H9 (cell line): ENCODE measurements around the gene NKD1. TPM values are rescaled to one million over a fixed set of nuclear protein-coding genes. Genes with fewer than 3 reads are reported as not detected.

Experiments used
- DNase-seq: peaks from one replicate; pipeline ENCODE4 v3.0.0-alpha.2; 2017
- H2AFZ ChIP-seq: one replicate; pipeline ENCODE4 v1.6.1; 2013; ENCODE audit warnings: mild to moderate bottlenecking, low read length, control low read depth, moderate library complexity
- H2AK5ac ChIP-seq: 2 replicates; pipeline ENCODE4 v1.6.1; 2013; ENCODE audit warnings: low read length, control low read depth, mixed read lengths; ENCODE audit not compliant: insufficient read length
- H2BK120ac ChIP-seq: one replicate; pipeline ENCODE4 v1.6.1; 2013; ENCODE audit warnings: low read depth, mild to moderate bottlenecking, low read length, control low read depth, inconsistent platforms; ENCODE audit not compliant: poor library complexity, severe bottlenecking
- H2BK12ac ChIP-seq: 2 replicates; pipeline ENCODE4 v1.6.1; 2013; ENCODE audit warnings: low read length, control low read depth, mixed read lengths, low read depth; ENCODE audit not compliant: insufficient read length
- H2BK15ac ChIP-seq: 2 replicates; pipeline ENCODE4 v1.6.1; 2013; ENCODE audit warnings: low read depth, low read length, control low read depth
- H2BK20ac ChIP-seq: one replicate; pipeline ENCODE4 v1.6.1; 2013; ENCODE audit warnings: low read depth, mild to moderate bottlenecking, low read length, control low read depth, inconsistent platforms; ENCODE audit not compliant: poor library complexity, severe bottlenecking
- H2BK5ac ChIP-seq: 2 replicates; pipeline ENCODE4 v1.6.1; 2013; ENCODE audit warnings: low read length, control low read depth, mixed read lengths; ENCODE audit not compliant: insufficient read length
- H3K14ac ChIP-seq: 2 replicates; pipeline ENCODE4 v1.6.1; 2013; ENCODE audit warnings: low read length, control low read depth; ENCODE audit not compliant: insufficient read depth
- H3K18ac ChIP-seq: 2 replicates; pipeline ENCODE4 v1.6.1; 2013; ENCODE audit warnings: low read depth, mild to moderate bottlenecking, mixed read lengths, low read length, control low read depth; ENCODE audit not compliant: insufficient read length
- H3K23ac ChIP-seq: 2 replicates; pipeline ENCODE4 v1.6.1; 2013; ENCODE audit warnings: low read length, control low read depth, mixed read lengths, low read depth; ENCODE audit not compliant: insufficient read length
- H3K23me2 ChIP-seq: 2 replicates; pipeline ENCODE4 v1.6.1; 2013; ENCODE audit warnings: low read depth, mild to moderate bottlenecking, mixed read lengths, low read length, control low read depth; ENCODE audit not compliant: insufficient read length, poor library complexity, severe bottlenecking
- H3K27ac ChIP-seq: 2 replicates; pipeline ENCODE4 v1.5.1; 2013; ENCODE audit warnings: low read length, control low read depth, mixed read lengths, low read depth; ENCODE audit not compliant: insufficient read length
- H3K27me3 ChIP-seq: 2 replicates; pipeline ENCODE4 v1.6.1; 2013; ENCODE audit warnings: low read length, control low read depth, inconsistent platforms; ENCODE audit not compliant: insufficient read depth
- H3K4ac ChIP-seq: 2 replicates; pipeline ENCODE4 v1.6.1; 2013; ENCODE audit warnings: low read depth, mild to moderate bottlenecking, control low read depth, inconsistent platforms, low read length, moderate library complexity
- H3K4me1 ChIP-seq: 2 replicates; pipeline ENCODE4 v1.6.1; 2013; ENCODE audit warnings: low read length, control low read depth, inconsistent platforms; ENCODE audit not compliant: insufficient read depth
- H3K4me2 ChIP-seq: 2 replicates; pipeline ENCODE4 v1.6.1; 2013; ENCODE audit warnings: low read length, control low read depth, mixed read lengths; ENCODE audit not compliant: insufficient read length, insufficient read depth
- H3K56ac ChIP-seq: 2 replicates; pipeline ENCODE4 v1.6.1; 2013; ENCODE audit warnings: low read depth, mild to moderate bottlenecking, mixed read lengths, low read length, control low read depth; ENCODE audit not compliant: insufficient read length
- H3K79me1 ChIP-seq: 2 replicates; pipeline ENCODE4 v1.6.1; 2013; ENCODE audit warnings: low read depth, mild to moderate bottlenecking, moderate library complexity, low read length, control low read depth, inconsistent platforms; ENCODE audit not compliant: insufficient read depth, poor library complexity, severe bottlenecking
- H3K79me2 ChIP-seq: 2 replicates; pipeline ENCODE4 v1.6.1; 2013; ENCODE audit warnings: low read length, control low read depth, inconsistent platforms; ENCODE audit not compliant: insufficient read depth
- H3K9ac ChIP-seq: 2 replicates; pipeline ENCODE4 v1.6.1; 2013; ENCODE audit warnings: low read length, control low read depth, mixed read lengths; ENCODE audit not compliant: insufficient read length; ENCODE audit errors: extremely low read depth
- H3K9me3 ChIP-seq: one replicate; pipeline ENCODE4 v1.6.1; 2013; ENCODE audit warnings: low read depth, low read length, inconsistent platforms; ENCODE audit not compliant: control insufficient read depth
- H3T11ph ChIP-seq: one replicate; pipeline ENCODE4 v1.6.1; 2013; ENCODE audit warnings: mild to moderate bottlenecking, low read length, control low read depth, inconsistent platforms
- H4K20me1 ChIP-seq: one replicate; pipeline ENCODE4 v1.6.1; 2013; ENCODE audit not compliant: control insufficient read depth, insufficient read length, insufficient read depth
- H4K5ac ChIP-seq: 2 replicates; pipeline ENCODE4 v1.6.1; 2013; ENCODE audit warnings: low read depth, mild to moderate bottlenecking, mixed read lengths, low read length, control low read depth; ENCODE audit not compliant: insufficient read length
- H4K8ac ChIP-seq: replicated peaks from 2 replicates; pipeline ENCODE4 v1.6.1; 2013; ENCODE audit warnings: low read length, control low read depth, mixed read lengths, low read depth; ENCODE audit not compliant: insufficient read length
- H4K91ac ChIP-seq: 2 replicates; pipeline ENCODE4 v1.6.1; 2013; ENCODE audit warnings: low read depth, mild to moderate bottlenecking, moderate library complexity, mixed read lengths, low read length, control low read depth; ENCODE audit not compliant: insufficient read length
- H3K27ac Mint-ChIP-seq, 3 experiments: 2 replicates in 2 of 3; 3 replicates in 1 of 3; pipeline ENCODE4 v1.8.0; 2020 to 2021; ENCODE audit warnings: mixed read lengths in 3 of 3, mild to moderate bottlenecking in 1 of 3, moderate library complexity in 1 of 3
- H3K27me3 Mint-ChIP-seq: 2 replicates; pipeline ENCODE4 v1.8.0; 2021; ENCODE audit warnings: low read depth, mild to moderate bottlenecking, moderate library complexity, mixed read lengths
- H3K36me3 Mint-ChIP-seq, 3 experiments: 2 replicates in 2 of 3; 3 replicates in 1 of 3; pipeline ENCODE4 v1.8.0; 2020 to 2021; ENCODE audit warnings: low read depth in 3 of 3, mixed read lengths in 3 of 3; ENCODE audit not compliant: insufficient read depth in 1 of 3
- H3K4me1 Mint-ChIP-seq, 2 experiments: 2 replicates each; pipeline ENCODE4 v1.8.0; 2020; ENCODE audit warnings: mixed read lengths in 2 of 2
- H3K4me3 Mint-ChIP-seq, 2 experiments: 2 replicates in 1 of 2; 3 replicates in 1 of 2; pipeline ENCODE4 v1.8.0; 2020 to 2021; ENCODE audit warnings: mild to moderate bottlenecking in 2 of 2, mixed read lengths in 2 of 2, moderate library complexity in 1 of 2
- H3K9me3 Mint-ChIP-seq, 2 experiments: 2 replicates in 1 of 2; 3 replicates in 1 of 2; pipeline ENCODE4 v1.8.0; 2020; ENCODE audit warnings: mild to moderate bottlenecking in 2 of 2, mixed read lengths in 2 of 2, moderate library complexity in 1 of 2
- CTCF ChIP-seq: fragments of 200-600 bp; sonication (generic); conservative IDR thresholded peaks from 3 replicates; pipeline ENCODE4 v1.8.0; 2021; ENCODE audit warnings: antibody characterized with exemption, mild to moderate bottlenecking
- WGBS: extraction: QIAGEN DNeasy Blood & Tissue Kit; methylation state at CpG from one replicate; pipeline ENCODE4 v1.1.7; 2013; ENCODE audit warnings: missing lambda C conversion rate, low lambda C conversion rate, mixed read lengths; ENCODE audit not compliant: insufficient read length; ENCODE audit errors: extremely low coverage; 5-methylcytosine and 5-hydroxymethylcytosine counted together
- total RNA-seq: library from RNA; stranded (reverse); gene quantifications from 2 replicates; pipeline ENCODE4 v1.2.1, GENCODE V29; 2021

NKD1 gene
- total RNA-seq, 1 experiment from 2014 or later: 1.9 TPM

DNA sequence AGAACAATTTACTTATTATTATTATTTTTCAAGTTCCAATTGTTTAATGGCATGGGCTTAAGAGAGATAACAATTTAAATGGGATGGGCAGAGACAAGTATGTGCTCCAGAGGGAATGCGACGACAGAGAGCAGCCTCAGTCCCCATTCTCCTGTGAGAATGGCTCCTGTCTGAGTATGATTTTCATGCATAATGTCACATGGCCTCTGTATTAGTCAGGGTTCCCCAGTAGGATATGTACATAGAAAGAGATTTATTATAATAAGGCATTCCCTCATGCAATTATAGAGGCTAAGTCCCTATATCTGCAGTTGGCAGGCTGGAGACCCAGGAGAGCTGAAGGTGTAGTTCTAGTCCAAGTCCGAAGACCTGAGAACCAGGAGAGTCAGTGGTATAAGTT, 22.9 kb upstream of the NKD1 start:
- Mint-ChIP-seq H3K4me1 (peaks cover 15% of the 10 kb centered on the region in 2 experiments), H3K9me3 (peaks cover 18 to 19% of the 10 kb centered on the region in 2 experiments; a peak in 4 of 5 replicates), H3K4me3 (no peak overlapping the region), H3K27ac (no peak overlapping the region), H3K36me3 (no peaks in the 10 kb centered on the region; a peak in 2 of 7 replicates), H3K27me3 (peaks cover 39% of the 10 kb centered on the region)
- no peak overlapping the region for H2BK20ac ChIP-seq
- no peaks in the 10 kb centered on the region for H3K27me3 ChIP-seq
- no peak overlapping the region for H3K23ac ChIP-seq
- H2BK15ac ChIP-seq: no peak overlapping the region
- H2AFZ ChIP-seq: no peak overlapping the region
- no peak overlapping the region for H3K14ac ChIP-seq
- H3K56ac ChIP-seq: no peak overlapping the region
- no peaks in the 10 kb centered on the region for H3K23me2 ChIP-seq
- H2BK12ac ChIP-seq: no peak overlapping the region
- H3K79me1 ChIP-seq: no peaks in the 10 kb centered on the region
- no peaks in the 10 kb centered on the region for H4K20me1 ChIP-seq
- H3K18ac ChIP-seq: no peak overlapping the region
- H3K4ac ChIP-seq: no peak overlapping the region
- no peak overlapping the region for H3K9ac ChIP-seq
- no CpG with 5 or more reads among the region's 3 CpGs for WGBS
- no peak for TF ChIP-seq CTCF
- no peak overlapping the region for H3K27ac ChIP-seq
- no peaks in the 10 kb centered on the region for H3K9me3 ChIP-seq
- no peak overlapping the region for H3K4me2 ChIP-seq
- no peak overlapping the region for H3T11ph ChIP-seq
- H4K8ac ChIP-seq: no peak overlapping the region
- no peaks in the 10 kb centered on the region for H3K79me2 ChIP-seq
- H3K4me1 ChIP-seq: no peaks in the 10 kb centered on the region
- no peak overlapping the region for H2AK5ac ChIP-seq
- no peak overlapping the region for H2BK5ac ChIP-seq
- no peak overlapping the region for H4K5ac ChIP-seq
- DNase-seq: no peak
- H4K91ac ChIP-seq: no peak overlapping the region
- no peak overlapping the region for H2BK120ac ChIP-seq
